Subcutaneous abdominal adipose tissue (tissue), 5 donors: Measurements from ENCODE around the gene SLC9A3.
"Not testable (repeated sequence)": the region's sequence is repeated elsewhere in the genome, so short reads cannot be mapped to it uniquely, and the experiment has no call there.

Experiments used
- H3K27ac ChIP-seq: one replicate; pipeline ENCODE4 v1.7.0; 2013; ENCODE audit warnings: low read depth, mild to moderate bottlenecking, inconsistent platforms, low read length, moderate library complexity
- H3K27me3 ChIP-seq, 5 donors: one replicate each; pipeline ENCODE4 v1.7.0; 2013; ENCODE audit warnings: low read length in 5 of 5, inconsistent platforms in 1 of 5; ENCODE audit not compliant: control insufficient read depth in 5 of 5, insufficient read depth in 4 of 5
- H3K36me3 ChIP-seq, 5 donors: one replicate each; pipeline ENCODE4 v1.7.0; 2013; ENCODE audit warnings: low read length in 5 of 5; ENCODE audit not compliant: control insufficient read depth in 5 of 5, insufficient read depth in 5 of 5
- H3K4me1 ChIP-seq, 5 donors: one replicate each; pipeline ENCODE4 v1.7.0; 2013; ENCODE audit warnings: low read length in 5 of 5, mild to moderate bottlenecking in 3 of 5, moderate library complexity in 1 of 5; ENCODE audit not compliant: control insufficient read depth in 5 of 5, insufficient read depth in 5 of 5
- H3K4me3 ChIP-seq, 5 donors: one replicate each; pipeline ENCODE4 v1.7.0; 2013; ENCODE audit warnings: low read length in 5 of 5, low read depth in 1 of 5
- H3K9ac ChIP-seq, 5 donors: one replicate each; pipeline ENCODE4 v1.7.0; 2013; ENCODE audit warnings: low read length in 5 of 5, mild to moderate bottlenecking in 4 of 5, moderate library complexity in 3 of 5
- H3K9me3 ChIP-seq, 5 donors: one replicate each; pipeline ENCODE4 v1.7.0; 2013; ENCODE audit warnings: low read length in 5 of 5; ENCODE audit not compliant: control insufficient read depth in 5 of 5
- donor health status: healthy.
- donor health status: healthy.
- donor health status: healthy.
- donor health status: healthy.
- donor health status: healthy.

Gene SLC9A3

DNA sequence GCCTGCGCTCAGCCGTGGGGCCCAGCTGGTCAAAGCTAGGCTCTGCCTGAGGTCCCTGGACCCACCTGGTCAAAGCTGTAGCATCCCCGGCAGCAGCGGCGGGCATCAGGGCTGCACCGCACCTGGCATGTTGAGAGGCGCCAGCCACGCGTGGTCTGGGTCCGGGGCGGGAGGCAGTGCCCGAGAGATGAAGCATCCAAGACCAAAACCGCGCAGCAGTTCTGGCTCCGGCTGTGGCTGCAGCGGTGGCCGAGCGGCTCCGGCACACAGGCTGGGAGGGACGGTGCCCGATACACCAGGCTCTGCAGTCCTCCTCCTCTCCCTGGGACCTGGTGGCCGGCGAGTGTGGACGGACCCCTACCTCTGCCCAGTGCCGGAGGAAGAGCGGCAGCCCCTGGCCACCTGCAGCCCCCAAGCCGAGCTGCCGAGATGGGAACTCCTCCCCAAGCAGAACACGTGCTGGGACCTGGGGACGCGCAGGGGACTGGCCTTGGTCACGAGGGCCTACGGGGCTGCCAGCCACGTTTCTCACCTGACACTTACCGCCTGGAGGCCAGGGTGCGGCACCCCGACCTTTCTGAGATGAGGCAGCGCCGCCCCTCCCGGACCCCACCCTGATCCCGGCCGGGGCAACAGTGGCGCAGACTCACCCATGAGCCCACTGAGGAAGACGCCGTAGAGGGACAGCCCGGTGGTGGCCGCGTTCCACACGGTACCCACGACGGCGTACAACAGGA, 33.0 kb downstream of the SLC9A3 start:
- H3K9me3 ChIP-seq: no peaks in the 10 kb centered on the region
- peaks cover 0 to 2% (median 0%) of the 10 kb centered on the region in 5 donors for H3K4me1 ChIP-seq
- H3K36me3 ChIP-seq: no peaks in the 10 kb centered on the region
- no peak overlapping the region for H3K27ac ChIP-seq
- H3K4me3 ChIP-seq: no peak overlapping the region
- peaks cover 13 to 38% (median 35%) of the 10 kb centered on the region in 5 donors for H3K27me3 ChIP-seq
- no peak overlapping the region for H3K9ac ChIP-seq

DNA sequence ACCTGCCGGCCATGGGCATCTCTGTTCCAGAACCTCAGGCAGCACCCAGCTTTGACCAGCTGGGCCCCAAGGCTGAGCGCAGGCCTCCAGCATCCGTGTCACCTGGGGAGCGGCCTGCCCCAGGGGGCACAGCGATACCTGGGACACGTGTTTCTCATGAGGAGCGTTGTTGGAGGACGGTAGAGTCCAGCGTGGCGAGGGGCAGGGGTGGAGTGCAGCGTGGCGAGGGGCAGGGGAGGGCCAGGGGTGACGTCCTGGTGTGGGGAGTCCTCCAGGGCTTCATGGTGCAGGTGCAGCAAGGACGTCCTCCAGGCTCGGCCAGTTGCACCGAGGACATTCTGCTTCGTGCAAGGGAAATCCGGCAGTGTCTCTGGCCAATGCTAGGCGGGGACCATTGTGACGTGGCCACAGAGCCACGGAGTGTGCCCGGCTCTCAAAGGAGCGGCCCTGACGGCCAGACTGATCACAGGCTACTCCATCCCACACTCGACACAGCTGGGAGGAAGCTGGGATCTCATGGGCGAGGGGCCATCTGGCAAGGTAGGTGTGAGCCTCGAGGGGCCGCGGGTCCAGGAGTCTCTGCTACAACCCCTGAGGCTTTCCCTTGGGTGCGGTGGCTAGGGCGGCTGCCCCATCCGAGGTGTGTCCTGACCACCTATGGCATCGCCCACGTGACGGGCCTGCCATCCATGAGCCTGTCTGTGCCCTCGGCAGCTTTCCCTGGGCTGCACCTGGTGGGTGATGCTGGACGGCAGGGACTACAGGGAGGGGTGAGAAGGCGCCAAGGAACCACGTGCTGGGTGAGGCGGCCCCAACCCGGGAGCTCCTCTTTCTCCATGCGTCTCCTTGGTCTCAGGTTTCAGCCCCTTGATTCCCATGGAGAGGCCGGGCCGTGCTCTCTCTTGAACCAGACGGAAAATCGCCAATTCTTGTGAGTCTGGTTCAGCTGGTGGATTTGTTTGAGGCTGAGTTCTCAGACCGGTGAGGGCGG, 33.8 kb downstream of the SLC9A3 start:
- peaks cover 13 to 39% (median 33%) of the 10 kb centered on the region in 5 donors for H3K27me3 ChIP-seq
- H3K4me3 ChIP-seq: no peak overlapping the region
- no peak overlapping the region for H3K9ac ChIP-seq
- H3K36me3 ChIP-seq: no peaks in the 10 kb centered on the region
- no peaks in the 10 kb centered on the region for H3K9me3 ChIP-seq
- no peak overlapping the region for H3K27ac ChIP-seq
- peaks cover 0 to 3% (median 0%) of the 10 kb centered on the region in 5 donors for H3K4me1 ChIP-seq

DNA sequence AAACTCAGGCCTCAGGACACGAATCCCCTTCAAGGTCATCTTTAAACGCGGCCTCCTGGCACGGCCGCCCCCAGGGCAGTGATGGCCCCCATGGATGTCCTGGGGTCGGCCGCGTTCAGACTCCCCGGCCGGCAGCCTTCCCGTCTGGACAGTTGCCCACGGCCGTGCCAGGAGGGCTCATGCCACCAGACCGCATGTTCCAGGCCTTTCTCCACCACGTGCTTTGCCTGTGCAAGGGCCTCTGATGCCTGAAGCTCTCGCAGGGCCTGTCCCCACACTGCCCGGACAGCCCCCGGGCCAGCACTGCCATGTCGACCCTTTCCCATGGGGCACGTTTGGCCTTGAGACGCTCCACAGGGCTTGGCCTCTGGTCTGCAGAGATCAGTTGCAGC, 34.6 kb downstream of the SLC9A3 start:
- peaks cover 13 to 43% (median 38%) of the 10 kb centered on the region in 5 donors for H3K27me3 ChIP-seq
- H3K9ac ChIP-seq: no peak overlapping the region

DNA sequence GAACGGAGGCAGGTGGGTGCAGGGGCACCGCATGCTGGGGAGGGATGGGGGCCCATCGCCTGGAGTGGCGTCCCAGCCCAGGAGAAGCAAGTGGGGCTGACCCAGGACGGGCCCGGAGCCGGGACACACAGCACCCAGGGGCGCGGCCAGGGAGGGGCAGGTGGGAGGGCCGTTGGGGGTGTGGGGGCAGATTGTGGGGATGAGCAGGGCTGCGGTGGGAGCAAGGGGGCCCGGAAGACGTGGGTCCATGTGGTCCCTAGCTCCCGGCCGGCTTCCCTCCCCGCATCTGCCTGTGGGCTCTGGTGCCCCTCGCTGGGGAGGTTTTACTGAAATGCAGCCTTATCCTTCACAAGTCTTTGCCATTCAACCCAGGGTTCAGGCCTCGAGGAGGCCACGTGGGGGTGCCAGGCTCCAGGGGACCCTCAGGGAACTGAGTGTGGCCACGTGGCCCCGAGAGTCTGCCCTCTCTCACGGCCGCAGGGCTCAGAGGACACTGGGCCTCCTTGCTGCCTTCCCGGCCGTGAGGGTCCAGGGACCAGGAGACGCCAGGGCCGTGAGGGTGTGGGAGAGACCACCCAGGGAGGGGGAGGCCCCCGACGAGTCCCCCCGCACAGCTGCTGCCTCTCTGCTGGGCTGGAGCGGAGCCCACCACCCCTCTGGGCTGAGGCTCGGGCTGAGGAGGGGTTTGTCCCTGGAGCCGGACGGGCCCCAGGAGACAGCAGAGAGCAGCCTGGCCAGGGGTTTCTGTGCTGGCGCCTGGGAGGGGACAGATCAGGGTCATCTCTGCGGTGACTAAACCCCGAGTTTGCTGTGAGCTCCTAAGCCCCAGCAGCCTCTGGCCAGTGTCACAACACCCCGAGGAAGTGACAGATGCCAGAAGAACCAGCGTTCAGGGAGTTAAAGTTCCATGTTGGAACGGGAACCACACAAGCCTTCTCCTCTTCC, 35.2 kb downstream of the SLC9A3 start:
- H3K9ac ChIP-seq: no peak overlapping the region
- H3K4me3 ChIP-seq: no peak overlapping the region
- H3K36me3 ChIP-seq: no peaks in the 10 kb centered on the region
- peaks cover 10 to 45% (median 39%) of the 10 kb centered on the region in 5 donors for H3K27me3 ChIP-seq
- no peaks in the 10 kb centered on the region for H3K9me3 ChIP-seq
- peaks cover 0 to 3% (median 0%) of the 10 kb centered on the region in 5 donors for H3K4me1 ChIP-seq
- no peak overlapping the region for H3K27ac ChIP-seq

More for the DNA sequence above, 34.6 kb downstream of the SLC9A3 start:
- Histone ChIP-seq H3K9me3 (no peaks in the 10 kb centered on the region), H3K4me3 (no peak overlapping the region), H3K27ac (no peak overlapping the region), H3K36me3 (no peaks in the 10 kb centered on the region), H3K4me1 (peaks cover 0 to 3% (median 0%) of the 10 kb centered on the region in 5 donors)

DNA sequence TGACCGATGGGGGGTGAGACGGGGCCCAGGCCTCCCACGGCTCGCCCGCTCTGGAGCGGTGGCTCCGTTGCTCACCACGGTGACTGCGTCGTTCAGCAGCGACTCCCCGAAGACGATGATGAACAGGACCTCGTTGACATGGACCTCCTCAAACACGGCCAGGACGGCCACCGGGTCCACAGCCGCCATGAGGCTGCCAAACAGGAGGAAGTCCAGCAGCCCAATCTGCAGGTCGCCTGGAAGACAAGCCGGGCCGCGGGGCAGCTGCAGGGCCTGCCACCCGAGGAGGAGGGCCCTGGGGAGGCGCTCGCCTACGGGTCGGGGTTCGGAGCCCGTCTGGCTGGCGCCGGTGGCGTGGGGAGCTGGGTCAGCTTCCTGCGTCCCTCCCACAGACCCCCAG, 36.0 kb downstream of the SLC9A3 start:
- H3K9ac ChIP-seq: no peak overlapping the region
- H3K27ac ChIP-seq: no peak overlapping the region
- H3K4me3 ChIP-seq: no peak overlapping the region
- no peaks in the 10 kb centered on the region for H3K36me3 ChIP-seq
- peaks cover 0 to 3% (median 0%) of the 10 kb centered on the region in 5 donors for H3K4me1 ChIP-seq
- no peaks in the 10 kb centered on the region for H3K9me3 ChIP-seq
- peaks cover 3 to 42% (median 38%) of the 10 kb centered on the region in 5 donors for H3K27me3 ChIP-seq

DNA sequence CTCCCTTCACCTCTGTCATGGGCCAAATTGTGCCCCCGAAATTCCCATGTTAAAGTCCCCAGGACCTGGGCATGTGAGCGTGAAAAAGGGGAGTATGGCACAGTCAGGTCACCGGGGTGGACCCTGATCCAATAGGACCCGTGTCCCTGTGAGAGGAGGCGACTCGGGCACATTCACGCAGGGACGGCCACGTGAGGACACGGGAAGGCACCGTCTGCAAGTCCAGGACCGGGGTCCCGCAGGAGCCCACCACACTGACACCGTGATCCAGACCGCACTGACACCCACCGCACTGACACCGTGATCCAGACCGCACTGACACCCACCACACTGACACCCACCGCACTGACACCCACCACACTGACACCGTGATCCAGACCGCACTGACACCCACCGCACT, 37.7 kb downstream of the SLC9A3 start:
- H3K4me3 ChIP-seq, H3K9ac ChIP-seq: not testable (repeated sequence)
- H3K27me3 ChIP-seq: peaks cover 7 to 43% (median 40%) of the 10 kb centered on the region in 5 donors

DNA sequence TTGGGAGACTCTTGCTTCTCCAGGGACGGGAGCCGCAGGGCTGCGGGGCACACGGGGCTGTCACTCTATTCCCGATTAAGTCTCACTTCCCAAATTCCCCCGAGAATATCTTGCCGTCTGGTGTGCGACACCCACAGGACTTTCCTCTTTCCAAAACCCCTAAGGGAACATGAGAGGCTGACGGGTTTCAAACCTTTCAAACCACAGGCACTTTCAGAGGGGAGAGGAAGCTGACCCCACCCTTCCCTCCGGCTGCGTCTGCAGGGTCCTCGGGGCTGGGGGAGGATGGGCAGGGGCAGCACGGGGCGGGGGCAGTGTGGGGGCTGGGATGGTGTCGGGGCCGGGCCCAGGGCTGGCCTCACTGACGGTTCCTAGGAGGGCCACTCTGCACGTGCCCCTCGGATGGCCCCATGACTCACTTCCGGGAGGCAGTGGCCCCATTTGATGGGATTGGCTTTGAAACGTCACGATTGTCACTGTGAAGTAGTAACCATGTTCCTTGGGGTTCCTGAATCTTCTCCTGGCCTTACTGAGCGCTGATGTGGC, 38.2 kb downstream of the SLC9A3 start:
- Histone ChIP-seq H3K9me3 (no peaks in the 10 kb centered on the region), H3K27me3 (peaks cover 11 to 44% (median 42%) of the 10 kb centered on the region in 5 donors), H3K9ac (no peak overlapping the region), H3K27ac (no peak overlapping the region), H3K36me3 (no peaks in the 10 kb centered on the region), H3K4me1 (peaks cover 0 to 3% (median 0%) of the 10 kb centered on the region in 5 donors), H3K4me3 (no peak overlapping the region)

More for the DNA sequence above, 37.7 kb downstream of the SLC9A3 start:
- H3K36me3 ChIP-seq, H3K4me1 ChIP-seq, H3K27ac ChIP-seq, H3K9me3 ChIP-seq: not testable (repeated sequence)

DNA sequence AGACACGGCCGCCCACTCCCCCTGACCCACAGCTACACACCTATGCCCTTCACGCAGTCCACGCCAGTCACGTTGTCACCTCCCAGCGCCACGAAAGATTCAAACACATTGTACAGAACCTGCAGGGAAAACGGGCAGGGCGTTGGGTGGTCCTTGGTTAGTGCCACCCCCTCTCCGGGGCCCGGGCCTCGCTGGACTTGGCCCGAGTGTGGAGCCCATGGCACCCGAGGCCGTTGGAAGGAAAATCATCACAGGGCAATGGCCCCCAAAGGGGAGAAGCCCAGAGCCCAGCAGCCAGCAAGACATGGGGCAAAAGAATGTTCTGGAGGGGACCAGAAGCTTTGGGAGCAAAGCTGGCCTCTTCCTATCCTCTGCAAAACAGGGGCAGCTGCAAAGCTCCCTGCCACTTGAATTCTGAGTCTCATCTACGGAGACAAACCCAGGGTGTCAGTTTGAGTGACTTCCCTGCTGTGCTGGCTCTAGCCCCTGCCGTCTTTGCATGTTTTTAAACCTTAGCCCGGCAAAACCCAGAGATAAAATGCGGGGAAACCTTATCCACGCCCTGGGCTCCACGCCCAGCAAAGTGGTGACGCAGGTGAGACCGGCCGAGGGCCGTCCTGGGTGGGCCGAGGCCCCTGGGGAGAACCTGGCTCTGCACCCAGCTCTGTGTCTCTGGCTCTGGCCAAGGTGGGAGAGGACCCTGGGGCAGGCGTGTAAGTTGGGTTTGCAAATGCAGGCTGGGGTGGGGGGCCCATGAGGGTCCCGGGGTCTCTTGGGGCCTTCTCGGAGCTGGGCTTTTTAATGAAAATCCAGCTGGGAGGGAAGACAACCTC, 38.9 kb downstream of the SLC9A3 start:
- Histone ChIP-seq H3K4me3 (no peak overlapping the region), H3K36me3 (no peaks in the 10 kb centered on the region), H3K27me3 (peaks cover 14 to 47% (median 41%) of the 10 kb centered on the region in 5 donors), H3K4me1 (peaks cover 0 to 3% (median 0%) of the 10 kb centered on the region in 5 donors), H3K9me3 (no peaks in the 10 kb centered on the region), H3K27ac (no peak overlapping the region), H3K9ac (no peak overlapping the region)
